ENCODE data around the gene LRP1B.

The LRP1B gene

DNA sequence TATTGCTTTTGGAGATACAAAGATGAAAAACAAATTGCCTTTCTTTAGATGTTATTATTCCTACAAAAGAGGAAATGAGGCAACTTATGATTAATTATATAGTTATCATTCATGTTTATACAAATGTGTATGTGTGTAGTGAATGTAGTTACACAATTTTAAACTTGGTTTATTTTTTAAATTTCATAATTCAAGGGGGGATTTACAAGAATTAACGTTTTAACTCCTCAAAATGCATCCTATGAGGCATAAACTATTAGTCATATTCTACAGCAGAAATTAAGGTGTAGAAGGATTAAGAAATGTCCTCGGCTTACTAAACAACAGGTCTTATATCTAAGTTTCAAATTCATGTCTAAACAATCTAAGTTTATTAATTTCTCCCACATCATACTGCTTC, 1545.8 kb downstream of the LRP1B start:
- TF ChIP-seq, protein P1, sequence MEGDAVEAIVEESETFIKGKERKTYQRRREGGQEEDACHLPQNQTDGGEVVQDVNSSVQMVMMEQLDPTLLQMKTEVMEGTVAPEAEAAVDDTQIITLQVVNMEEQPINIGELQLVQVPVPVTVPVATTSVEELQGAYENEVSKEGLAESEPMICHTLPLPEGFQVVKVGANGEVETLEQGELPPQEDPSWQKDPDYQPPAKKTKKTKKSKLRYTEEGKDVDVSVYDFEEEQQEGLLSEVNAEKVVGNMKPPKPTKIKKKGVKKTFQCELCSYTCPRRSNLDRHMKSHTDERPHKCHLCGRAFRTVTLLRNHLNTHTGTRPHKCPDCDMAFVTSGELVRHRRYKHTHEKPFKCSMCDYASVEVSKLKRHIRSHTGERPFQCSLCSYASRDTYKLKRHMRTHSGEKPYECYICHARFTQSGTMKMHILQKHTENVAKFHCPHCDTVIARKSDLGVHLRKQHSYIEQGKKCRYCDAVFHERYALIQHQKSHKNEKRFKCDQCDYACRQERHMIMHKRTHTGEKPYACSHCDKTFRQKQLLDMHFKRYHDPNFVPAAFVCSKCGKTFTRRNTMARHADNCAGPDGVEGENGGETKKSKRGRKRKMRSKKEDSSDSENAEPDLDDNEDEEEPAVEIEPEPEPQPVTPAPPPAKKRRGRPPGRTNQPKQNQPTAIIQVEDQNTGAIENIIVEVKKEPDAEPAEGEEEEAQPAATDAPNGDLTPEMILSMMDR (IDR thresholded peaks at IDR 0.05; ENCODE audit: low read depth, low read length, missing control alignments) = no peak
- H3K4me3 ChIP-seq (replicated peaks; ENCODE audit: low read depth, low read length) = no peak overlapping the region
- no peak for DNase-seq (ENCODE audit: extremely low read depth, low read depth)

DNA sequence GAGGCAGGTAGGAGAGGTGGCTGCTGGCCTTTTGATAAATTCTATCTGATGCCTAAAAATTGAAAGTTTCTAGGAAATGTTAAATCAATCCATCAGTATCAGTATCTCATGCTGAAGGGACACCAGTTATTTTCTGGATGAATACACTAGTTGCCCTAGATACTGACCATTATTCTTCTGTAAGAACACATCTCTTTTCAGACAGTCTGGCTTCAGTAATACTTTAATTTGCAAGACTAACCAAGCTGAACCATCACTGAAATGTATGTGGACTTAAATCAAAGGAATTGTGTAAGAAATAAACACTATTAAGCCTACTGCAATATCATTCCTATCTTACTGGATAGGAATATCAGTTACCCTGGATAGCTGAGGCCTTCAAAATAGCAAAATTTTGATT, 1546.3 kb downstream of the LRP1B start:
- DNase-seq (ENCODE audit: extremely low read depth, low read depth) = no peak
- no peak overlapping the region for H3K4me3 ChIP-seq (replicated peaks; ENCODE audit: low read depth, low read length)
- TF ChIP-seq, protein P1 (IDR thresholded peaks at IDR 0.05; ENCODE audit: low read depth, low read length, missing control alignments) = no peak

DNA sequence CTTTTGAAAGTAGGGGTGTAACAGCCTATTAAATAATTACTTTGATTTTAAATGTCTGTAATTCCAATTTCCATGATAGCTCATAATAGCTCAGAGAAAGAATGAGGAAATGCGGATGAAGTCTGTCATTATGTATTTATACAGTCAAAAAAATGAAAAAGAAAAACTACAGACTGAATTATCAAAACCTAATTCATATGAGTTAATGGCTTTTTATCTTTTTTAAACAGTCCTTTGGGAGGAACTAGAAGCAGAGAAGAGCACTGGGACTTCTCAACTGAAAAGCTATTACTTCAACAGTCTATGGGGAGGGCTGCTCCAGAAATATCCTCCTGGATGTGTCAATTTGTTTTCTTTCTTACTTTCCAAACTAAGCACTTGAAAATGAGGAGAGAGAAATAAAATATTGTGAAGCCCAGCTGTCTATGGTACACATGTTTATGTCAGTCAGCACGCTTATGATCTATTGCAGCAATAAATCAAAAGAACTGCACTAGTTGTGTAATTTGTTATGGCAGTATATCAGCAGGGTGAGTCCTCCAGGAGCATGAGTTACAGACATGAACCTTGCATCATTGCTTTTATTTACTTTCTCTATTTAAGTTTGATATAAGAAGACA, 1550.2 kb downstream of the LRP1B start:
- DNase-seq (ENCODE audit: extremely low read depth, low read depth) = no peak
- TF ChIP-seq, protein P1 (IDR thresholded peaks at IDR 0.05; ENCODE audit: low read depth, low read length, missing control alignments) = no peak
- H3K4me3 ChIP-seq (replicated peaks; ENCODE audit: low read depth, low read length) = no peak overlapping the region

DNA sequence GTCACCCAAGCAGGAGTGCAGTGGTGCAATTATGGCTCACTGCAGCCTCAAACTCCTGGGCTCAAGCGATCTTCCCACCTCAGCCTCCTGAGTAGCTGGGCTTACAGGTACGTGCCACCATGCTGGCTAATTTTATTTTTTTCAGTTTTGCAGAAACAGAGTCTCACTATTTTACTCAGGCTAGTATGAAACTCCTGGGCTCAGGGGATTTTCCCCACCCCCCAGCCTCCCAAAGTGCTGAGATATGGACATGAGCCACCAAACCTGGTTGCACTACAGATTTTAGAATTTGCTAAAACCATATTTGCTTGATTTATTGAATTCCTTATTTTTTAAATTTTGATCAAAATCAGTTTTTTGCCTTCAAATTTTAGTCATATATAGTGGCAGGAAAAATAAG, 1553.4 kb downstream of the LRP1B start:
- no peak overlapping the region for H3K4me3 ChIP-seq (replicated peaks; ENCODE audit: low read depth, low read length)
- TF ChIP-seq, protein P1 (IDR thresholded peaks at IDR 0.05; ENCODE audit: low read depth, low read length, missing control alignments) = no peak
- DNase-seq (ENCODE audit: extremely low read depth, low read depth) = no peak

DNA sequence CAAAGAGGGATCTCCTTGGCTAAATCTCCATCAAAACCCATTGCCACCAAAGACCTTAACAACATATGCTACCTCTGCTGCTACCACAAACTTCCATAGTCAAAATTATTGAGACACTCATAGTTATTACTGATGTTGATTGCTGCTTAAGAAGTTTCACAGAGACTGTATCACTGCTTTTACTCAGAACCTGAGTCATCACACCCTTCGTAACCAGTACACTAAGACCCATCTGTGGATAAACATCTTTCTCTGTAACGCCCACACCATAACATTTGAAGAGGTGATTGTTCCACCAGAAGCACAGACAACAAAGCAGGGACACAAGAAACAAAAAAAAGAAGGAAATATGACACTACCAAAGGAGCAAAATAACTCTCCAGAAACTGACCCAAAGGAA, 1563.1 kb downstream of the LRP1B start:
- DNase-seq (ENCODE audit: extremely low read depth, low read depth) = no peak
- no peak overlapping the region for H3K4me3 ChIP-seq (replicated peaks; ENCODE audit: low read depth, low read length)
- TF ChIP-seq, protein P1 (IDR thresholded peaks at IDR 0.05; ENCODE audit: low read depth, low read length, missing control alignments) = no peak

DNA sequence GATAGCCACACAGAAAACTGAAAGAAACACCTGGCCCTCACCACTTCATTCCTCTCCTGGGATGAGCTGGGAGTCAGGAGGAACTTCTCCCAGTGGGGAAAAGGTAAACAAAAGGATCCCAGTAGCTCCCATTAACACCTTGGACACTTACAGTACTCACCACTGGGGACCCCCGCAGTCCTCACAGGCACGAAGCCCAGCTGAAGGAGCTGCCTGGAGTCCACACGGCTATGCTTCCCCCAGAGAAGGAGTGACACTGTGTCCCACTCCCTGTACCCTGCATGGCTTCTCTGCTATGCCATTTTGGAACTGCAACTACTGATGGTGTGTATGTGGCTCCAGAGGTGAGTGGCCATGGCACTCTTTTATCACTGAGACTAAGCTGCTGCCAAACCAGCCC, 1565.1 kb downstream of the LRP1B start:
- no peak overlapping the region for H3K4me3 ChIP-seq (replicated peaks; ENCODE audit: low read depth, low read length)
- no peak for DNase-seq (ENCODE audit: extremely low read depth, low read depth)
- TF ChIP-seq, protein P1 (IDR thresholded peaks at IDR 0.05; ENCODE audit: low read depth, low read length, missing control alignments) = no peak

DNA sequence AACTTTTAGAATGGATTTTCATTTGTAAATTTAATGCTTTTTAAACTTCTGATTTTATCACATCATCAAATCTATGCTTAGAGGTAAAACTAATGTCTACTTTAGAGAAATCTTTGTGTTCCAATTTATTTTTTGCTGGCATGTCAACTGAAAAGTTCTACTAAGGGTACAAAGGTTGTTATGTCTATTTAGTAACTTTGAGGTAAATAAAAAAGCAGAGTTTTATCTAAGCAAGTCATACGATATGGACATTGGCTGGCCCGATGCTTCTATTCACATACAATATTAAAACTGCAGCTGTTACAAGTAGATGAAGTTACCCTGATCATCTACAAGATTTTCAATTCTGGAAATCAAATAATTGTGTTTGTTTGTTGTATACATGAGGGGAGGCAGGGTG, 1575.1 kb downstream of the LRP1B start:
- TF ChIP-seq, protein P1 (IDR thresholded peaks at IDR 0.05; ENCODE audit: low read depth, low read length, missing control alignments) = no peak
- no peak for DNase-seq (ENCODE audit: extremely low read depth, low read depth)
- H3K4me3 ChIP-seq (replicated peaks; ENCODE audit: low read depth, low read length) = no peak overlapping the region
